Fibroblast of upper back skin (primary cell): ENCODE data around the gene CNGA1.
"Not testable (repeated sequence)": the region's sequence is repeated elsewhere in the genome, so short reads cannot be mapped to it uniquely, and the experiment has no call there.

Experiments
- DNase-seq: peaks from one replicate; pipeline ENCODE4 v3.0.0-alpha.2; 2013

Gene CNGA1

DNA sequence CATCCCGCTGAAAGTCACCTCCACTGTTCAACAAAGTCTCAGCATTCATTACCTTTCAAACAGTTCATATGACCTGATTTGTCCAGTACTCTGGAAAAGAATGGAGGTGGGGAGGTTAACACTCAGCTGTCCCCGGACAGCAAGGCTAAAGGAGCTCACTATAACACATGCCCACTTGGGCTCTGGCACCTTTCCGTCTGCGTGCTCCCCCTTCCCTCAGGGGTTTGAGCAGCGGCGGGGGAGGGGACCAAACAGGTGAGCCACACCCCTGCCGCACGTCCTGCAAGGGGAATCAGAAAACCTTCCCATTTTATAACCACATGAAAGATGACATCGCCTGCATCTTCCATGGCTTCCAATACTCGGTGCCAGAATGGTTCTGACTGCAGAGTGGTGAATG, 62.2 kb downstream of the CNGA1 start:
- DNase-seq, result no peak

DNA sequence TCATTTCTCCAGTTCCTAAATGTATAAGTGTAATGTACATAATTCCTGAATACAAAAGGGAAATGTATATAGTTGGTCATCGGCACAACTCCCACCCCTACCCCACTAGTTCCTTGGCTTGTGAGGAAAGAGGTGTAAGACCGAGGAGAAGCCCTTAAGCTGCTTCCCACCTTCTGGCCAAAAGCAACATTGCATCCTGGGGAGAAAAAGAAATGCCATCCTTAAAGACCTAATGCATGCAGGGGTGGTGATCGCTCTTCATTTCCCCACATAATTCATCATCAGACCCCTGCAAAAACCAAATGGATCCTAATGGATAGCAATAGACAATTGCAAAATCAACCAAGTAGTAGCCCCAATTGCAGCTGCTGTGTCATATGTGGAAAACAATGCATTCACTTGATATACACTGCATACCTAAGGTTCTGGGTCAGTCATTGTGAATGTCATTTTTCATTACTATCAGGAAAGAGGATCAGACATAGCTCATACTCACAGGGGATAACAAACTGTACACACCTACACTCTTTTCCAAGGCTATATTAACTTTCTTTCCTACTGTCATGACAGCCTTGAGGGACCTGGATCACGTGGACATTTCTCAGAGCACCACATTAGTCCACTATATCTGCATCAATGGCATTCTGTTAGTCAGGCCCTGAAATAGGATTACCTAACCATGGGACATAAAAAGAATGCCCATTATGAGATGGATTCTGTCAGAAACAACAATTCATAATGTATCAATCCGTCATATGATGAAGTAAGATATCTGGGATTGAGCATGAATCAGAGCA, 70.4 kb downstream of the CNGA1 start:
- no peak for DNase-seq

DNA sequence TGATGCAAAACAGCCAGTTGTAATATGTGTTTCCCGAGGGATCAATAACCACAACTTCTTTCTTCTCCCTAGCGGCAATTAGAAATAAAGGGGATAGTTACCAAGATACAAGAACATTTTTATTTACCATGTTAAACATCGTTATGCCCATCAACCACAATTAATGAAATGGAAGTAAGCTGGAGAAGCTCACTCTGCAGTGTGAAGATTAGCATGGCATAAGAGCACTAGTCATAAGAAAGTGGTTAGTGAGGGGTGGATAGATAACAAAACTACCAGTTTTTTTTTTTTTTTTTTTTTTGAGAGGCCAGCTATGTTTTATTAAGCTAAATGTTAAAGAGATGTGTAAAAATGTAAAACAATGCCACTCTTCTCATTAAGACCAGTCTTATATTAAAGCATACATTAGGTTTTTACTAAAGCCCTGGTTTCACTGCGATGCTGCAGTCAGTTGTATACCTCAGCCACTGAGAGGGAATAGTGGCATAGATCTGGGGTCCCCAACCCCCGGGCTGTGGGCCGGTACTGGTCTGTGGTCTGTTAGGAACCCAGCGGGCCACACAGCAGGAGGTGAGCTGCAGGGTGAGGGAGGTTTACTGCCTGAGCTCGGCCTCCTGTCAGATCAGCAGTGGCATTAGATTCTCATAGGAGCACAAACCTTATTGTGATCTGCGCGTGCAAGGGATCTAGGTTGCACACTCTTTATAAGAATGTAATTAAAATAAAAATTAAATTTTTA, 74.2 kb downstream of the CNGA1 start:
- DNase-seq, result no peak

DNA sequence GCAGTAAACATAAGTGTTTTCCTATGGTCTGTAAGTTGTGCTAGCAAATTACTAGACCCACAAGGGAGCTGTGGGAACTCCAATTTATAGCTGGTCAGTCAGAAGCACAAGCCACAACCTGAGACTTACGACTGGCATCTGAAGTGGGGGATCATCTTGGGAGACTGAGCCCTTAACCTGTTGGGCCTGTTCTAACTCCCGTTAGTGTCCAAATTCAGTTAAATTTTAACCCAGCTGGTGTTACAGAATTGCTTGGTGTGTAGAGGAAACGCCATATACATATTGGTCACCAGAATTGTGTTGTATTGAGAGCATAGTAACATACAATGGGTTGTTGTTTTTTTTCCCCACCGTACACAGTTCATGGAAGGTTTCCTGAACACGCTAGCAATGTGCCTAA, 77.0 kb downstream of the CNGA1 start:
- no peak for DNase-seq

DNA sequence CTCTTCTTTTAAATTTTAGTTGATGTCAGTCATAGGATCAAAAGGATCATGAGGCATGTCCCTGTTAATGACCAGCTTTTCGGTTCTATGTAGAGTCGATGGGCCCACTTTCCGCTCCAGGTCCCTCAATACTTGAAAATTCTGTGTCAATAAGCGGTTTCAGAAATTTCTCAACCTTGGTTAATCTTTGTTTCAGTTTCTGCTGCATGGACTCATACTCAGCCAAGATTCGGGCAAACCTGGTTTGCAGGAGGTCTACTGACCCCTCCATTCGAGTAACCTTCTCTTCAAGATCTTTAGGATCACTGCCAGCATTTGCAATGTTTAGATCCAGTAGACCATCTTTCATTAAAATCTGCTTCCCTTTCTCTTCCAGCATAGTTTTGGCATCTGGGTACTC, 80.1 kb downstream of the CNGA1 start:
- DNase-seq, result no peak

DNA sequence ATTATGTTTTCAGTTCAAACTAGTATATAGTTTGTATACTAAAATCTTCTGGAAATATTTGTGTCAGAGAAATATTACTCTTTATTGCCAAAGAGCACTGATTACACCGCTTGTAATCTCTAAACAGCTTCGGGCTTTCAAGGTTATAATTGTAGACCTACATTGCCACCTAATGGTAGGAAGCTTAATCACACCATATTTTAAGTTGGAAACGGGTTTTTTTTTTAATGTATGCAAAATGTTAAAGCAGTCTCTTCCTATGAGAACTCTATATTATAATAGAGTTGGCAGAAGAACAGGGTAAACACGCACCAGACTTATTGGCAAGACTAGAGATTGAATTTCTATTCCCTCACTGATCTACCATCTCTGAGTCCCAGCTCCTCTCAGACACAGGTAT, 82.6 kb downstream of the CNGA1 start:
- DNase-seq, result peak; percentile 63

DNA sequence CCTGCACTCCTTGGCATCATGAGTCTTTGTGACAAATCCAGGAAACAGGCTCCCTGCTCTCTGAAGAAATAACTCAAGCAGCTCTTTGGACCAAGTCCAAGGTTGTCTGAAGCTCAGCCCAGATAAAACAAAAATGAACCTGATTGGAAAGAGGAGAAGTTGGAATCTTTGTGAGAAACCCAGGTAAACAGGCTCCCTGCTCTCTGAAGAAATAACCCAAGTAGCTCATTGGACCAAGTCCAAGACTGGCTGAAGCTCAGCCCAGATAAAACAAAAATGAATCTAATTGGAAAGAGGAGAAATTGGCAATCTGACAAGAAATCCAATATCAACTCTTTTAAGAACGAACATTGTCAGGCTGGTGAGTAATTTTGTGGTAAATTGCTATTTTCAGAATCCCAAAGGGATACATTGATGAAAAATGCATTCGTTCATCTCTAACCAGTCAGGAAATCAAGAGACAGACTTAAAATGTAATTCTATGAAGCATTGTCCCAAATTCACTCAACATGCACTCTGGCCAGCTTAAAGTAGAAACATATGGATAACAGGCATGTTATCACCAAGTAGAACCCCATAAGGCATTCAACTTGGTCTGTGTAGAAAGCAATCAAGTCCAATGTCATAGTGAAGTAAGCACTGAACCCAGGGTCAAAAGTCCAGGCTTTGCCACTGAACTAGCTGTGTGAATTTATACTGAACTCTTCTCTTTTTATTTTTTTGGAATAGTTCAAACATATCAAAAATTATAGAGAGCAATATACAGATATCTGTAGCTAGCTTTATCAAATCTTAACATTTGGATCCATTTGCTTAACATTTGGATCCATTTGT, 85.3 kb downstream of the CNGA1 start:
- DNase-seq, result peak; percentile 95

DNA sequence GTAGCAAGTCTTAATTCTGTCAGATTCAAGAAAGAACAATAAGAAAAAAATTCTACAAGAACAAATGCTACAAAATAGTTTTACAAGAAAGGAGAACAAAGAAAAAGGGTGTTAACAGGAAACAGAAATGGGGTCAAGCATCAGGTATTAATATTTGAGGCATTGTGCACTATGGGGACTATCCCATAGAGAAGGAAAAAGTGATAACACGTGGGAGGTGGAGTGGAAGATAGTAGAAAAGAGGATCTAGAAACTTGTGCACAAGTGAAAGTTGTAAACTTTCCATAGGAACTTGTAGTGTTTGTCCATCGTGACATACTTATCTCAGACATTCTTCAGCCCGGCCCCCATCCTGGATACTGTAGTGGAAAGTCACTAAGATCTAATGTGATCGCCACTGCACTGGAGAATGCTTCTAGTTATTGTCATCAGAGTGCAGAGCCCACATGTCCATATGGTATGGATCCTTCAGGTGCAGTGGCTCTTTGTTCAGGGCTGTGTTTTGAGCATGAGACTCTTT, 86.7 kb downstream of the CNGA1 start:
- no peak for DNase-seq

DNA sequence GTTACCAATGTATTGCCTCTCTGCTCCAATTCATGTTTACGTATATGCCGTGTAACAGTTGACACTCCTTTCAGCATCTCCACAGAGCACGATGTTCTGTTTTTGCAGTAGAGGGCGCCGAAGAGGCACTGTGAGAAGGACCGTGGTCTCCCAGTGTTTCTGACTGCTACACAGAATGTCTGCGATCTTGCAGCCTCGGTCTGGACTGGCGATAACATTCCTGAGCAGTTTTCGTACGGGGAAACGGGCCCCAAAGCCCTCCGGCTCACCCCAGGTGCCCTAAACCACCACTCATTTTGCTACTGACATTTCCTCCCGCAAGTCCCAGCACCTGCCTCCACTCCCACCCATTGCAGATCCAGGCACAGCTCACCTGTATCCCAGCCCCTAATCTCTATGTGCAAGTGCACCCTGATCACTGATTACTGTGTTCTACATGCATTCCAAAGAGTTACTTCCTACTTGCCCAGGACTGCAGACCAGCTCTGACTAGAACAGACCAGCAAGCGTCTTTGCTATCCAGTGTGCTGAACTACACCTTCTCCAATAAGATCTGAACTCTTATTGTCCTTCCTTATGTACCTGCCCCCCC, 89.7 kb downstream of the CNGA1 start:
- peak; percentile 59 for DNase-seq

DNA sequence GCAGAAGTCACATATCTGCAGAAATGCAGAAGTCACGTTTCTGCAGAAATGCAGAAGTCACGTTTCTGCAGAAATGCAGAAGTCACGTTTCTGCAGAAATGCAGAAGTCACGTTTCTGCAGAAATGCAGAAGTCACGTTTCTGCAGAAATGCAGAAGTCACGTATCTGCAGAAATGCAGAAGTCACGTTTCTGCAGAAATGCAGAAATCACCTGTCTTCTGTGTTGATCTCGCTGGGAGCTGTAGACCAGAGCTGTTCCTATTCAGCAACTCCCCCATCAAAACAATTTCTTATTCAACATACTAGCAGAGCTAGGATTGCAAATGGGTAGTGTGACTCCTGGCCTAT, 93.2 kb downstream of the CNGA1 start:
- DNase-seq, result not testable (repeated sequence)

DNA sequence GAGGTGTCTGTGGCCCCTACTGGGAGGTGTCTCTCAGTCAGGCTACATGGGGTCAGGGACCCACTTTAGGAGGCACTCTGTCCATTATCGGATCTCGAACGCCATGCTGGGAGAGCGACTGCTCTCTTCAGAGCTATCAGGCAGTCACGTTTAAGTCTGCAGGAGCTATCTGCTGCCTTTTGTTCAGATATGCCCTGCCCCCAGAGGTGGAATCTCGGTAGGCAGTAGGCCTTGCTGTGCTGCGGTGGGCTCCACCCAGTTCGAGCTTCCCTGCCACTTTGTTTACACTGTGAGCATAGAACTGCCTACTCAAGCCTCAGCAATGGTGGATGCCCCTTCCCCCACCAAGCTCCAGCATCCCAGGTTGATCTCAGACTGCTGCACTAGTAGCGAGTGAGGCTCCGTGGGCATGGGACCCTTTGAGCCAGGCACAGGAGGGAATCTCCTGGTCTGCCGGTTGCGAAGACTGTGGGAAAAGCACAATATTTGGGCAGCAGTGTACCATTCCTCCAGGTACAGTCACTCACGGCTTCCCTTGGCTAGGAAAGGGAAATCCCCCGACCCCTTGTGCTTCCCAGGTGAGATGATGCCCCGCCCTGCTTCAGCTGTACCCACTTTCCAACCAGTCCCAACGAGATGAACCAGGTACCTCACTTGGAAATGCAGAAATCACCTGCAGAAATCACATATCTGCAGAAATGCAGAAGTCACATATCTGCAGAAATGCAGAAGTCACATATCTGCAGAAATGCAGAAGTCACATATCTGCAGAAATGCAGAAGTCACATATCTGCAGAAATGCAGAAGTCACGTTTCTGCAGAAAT, 93.8 kb downstream of the CNGA1 start:
- not testable (repeated sequence) for DNase-seq

DNA sequence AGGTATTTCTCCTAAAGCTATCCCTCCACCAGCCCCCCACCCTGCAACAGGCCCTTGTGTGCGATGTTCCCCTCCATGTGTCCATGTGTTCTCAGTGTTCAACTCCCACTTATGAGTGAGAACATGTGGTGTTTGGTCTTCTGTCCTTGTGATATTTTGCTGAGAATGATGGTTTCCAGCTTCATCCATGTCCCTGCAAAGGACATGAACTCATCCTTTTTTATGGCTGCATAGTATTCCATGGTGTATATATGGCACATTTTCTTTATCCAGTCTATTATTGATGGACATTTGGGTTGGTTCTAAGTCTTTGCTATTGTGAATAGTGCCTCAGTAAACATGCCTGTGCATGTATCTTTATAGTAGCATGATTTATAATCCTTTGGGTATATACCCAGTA, 99.3 kb downstream of the CNGA1 start:
- DNase-seq, result not testable (repeated sequence)

DNA sequence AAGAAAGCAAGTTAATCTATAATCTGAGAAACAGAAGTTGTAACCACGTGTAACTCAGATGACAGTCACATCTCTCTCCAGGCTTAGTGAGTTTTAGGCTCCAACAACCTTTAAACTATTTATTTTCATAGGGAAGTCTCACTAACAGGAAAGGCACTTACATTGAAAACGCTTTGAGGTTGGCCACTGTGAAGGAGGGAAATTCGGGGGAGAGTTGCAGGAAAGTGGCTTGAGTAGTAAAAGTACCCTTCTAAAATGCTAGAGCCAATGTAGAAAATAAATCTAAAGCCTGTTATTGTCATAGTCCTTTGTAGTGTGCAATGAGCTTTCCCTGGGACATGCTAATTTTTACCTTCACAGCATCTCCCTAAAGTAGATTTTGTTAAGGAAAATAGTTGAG, 101.1 kb downstream of the CNGA1 start:
- DNase-seq, result no peak

DNA sequence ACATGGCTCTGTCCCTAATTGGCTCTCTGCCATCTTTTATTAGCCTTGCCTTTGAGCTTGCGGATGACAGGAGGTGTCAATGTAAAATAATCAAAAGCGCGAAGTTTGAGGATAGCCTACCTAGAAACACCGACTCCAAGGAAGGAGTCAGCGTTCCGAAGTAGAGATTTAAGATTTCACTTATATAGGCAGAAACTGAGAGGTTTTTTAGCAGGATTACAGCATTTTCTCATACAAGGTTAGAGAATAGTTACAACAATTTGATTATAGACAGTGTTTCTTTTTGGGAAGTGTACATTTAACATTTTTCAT, 101.6 kb downstream of the CNGA1 start:
- no peak for DNase-seq

DNA sequence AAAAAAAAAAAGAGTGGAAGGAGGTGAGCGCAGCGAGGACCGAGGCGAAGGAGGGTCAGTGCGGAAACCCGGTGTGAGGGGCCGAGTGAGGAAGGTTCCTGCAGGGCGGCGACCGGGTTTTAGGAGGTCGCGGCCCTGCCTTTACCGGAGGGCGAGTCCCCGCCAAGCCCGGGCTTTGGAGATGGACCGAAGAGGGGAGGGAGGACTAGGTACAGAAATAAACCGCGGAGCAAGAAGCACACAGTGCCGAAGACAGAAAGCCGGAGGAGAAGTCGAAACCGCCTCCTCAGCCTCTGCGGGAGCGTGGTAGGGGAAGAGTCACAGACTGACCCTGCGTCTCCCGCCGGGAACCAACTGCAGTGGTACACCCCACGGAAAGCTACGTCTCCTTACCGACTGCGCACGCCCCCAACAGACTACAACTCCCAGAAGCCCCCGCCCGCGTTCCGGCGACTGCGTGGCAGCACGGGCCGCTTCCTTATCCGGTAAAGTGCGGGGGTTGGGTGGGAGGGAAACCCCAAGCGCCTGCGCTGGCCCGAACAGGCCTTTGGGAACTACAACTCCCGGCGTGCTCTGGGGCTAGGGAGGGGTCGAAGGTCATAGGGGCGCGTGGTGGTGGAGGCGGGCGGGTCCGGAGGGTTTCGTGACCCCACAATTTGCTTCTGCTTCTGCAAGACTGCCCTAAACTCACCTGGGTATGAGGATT, 102.1 kb downstream of the CNGA1 start, which contains the start of gene NFXL1:
Gene NFXL1, minus strand, starts transcription at position 364 of the 706 bp plus-strand sequence. CDS start 380 bp downstream, outside the sequence.
- peak; percentile 97 for DNase-seq

DNA sequence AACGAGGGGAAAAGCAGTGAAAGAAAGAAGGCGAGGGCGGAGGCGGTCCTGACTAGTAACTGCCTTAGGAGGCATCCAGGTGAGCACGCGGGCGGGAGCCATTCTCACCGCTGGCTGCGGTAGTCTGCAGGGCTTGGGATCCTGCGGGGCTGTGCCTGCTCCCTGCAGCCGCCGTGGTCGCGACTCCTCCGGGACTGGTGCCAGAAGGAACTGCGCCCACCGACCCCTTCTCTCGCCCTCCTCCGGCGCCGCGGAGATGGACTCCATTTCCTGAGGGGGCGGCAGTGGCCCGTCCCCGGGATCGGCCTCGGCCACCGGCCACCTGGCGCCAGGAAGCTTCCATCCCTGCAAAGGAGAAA, 102.6 kb downstream of the CNGA1 start:
- DNase-seq, result no peak

DNA sequence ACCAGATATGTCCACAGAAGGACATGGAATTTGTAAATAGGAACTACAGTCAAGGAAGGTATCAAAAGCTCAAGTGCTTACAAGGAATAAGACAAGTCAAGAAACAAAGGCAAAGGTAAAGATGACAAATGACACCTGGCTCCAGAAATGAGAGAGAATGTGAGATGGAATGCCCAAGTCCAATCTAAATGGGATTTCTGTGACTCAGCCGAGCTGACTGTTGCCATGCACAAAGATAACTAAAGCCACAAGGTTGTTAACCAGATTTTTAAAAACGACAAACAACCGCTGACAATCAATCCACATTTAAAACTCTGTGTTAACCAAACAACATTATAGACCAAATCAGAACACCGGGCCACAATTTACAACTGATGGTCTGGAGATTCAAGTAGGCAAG, 103.2 kb downstream of the CNGA1 start:
- peak; percentile 10 for DNase-seq

DNA sequence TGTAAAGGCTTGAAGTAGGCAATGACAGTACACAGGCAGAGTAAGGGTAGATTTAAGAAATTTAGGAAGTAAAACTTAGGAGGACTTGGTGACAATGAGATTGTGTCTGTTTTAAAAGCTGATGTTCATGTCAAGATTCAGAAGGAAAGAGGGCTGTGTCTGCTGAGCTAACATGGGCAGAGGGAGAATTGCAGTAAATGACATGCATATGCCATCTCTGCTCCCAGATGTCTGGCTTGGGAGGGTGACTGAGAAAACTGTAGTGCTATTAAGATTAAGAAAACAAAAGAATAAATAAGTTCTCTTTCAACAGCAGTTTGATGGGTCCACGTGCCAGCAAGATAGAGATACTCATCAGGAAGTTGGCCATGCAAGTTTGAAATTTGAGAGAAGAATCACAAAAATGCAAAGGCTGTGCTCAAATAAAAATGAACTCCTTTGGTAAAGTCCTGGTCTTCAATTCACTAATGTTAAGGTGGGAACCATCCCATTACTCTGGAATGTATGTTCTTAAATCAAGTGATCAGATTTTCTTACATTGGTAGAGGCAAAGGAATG, 109.3 kb downstream of the CNGA1 start:
- no peak for DNase-seq

DNA sequence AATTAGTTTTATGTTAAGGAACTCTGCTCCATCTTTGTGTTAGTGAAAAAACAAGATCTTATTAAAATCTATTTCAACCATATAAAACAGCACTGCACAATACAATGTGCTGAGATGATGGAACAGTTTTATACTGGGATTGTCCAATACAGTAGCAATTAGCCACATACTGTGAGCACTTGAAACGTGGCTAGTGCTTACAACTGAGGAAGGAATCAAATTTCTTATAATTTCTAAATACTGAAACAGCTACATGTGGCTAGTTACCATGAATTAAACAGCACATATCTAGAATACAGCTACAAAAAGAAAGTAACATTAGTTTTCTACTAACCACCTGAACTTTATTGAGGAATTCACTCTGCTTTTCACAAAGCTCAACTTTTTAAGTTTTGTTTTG, 116.8 kb downstream of the CNGA1 start:
- no peak for DNase-seq

DNA sequence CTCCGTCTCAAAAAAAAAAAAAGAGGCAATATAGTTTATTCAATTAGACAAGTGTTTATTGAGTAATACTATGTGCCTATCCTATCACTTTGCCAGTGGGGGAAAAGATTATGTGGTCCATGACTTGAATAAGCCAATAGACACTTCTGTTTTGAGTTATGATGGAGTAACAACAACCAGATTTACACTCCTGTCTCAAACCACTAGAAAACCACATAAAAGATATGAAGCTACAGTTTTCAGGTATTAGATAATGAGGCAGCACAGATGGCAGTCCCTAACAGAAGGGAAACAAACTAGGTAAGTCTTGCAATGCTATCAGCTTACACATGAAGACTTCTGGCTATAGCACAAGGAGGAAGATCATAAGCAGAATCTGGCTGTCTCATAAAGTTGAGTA, 124.6 kb downstream of the CNGA1 start:
- no peak for DNase-seq
